Peyer's patch (tissue), 4 donors: ENCODE results near the gene TMEM131L. TPM values are rescaled to one million over a fixed set of nuclear protein-coding genes. Genes with fewer than 3 reads are reported as not detected.
"Not testable (repeated sequence)": the region's sequence is repeated elsewhere in the genome, so short reads cannot be mapped to it uniquely, and the experiment has no call there.

Experiments
- DNase-seq, 3 donors: peaks; one replicate each; pipeline ENCODE4 v3.0.0-alpha.2; 2017 to 2019
- H3K27ac ChIP-seq, 4 donors: fragments of 200-600 bp; sonication (generic); one replicate each; pipeline ENCODE4 v1.5.1; 2016 to 2019
- H3K27me3 ChIP-seq, 2 donors: fragments of 200-600 bp; sonication (generic); one replicate each; pipeline ENCODE4 v1.5.1; 2019
- H3K36me3 ChIP-seq, 3 donors: fragments of 200-600 bp; sonication (generic); one replicate each; pipeline ENCODE4 v1.5.1; 2016 to 2019
- H3K4me1 ChIP-seq, 4 donors: fragments of 200-600 bp; sonication (generic); one replicate each; pipeline ENCODE4 v1.5.1; 2016 to 2019
- H3K4me3 ChIP-seq, 4 donors: fragments of 200-600 bp; sonication (generic); 1 replicate in 3 of 4; 2 replicates in 1 of 4; pipeline ENCODE4 v1.5.1; 2016 to 2019; ENCODE audit warnings: mild to moderate bottlenecking in 1 of 4
- H3K9me3 ChIP-seq, 4 donors: fragments of 200-600 bp; sonication (generic); one replicate each; pipeline ENCODE4 v1.5.1; 2016 to 2019; ENCODE audit warnings: mild to moderate bottlenecking in 1 of 4
- CTCF ChIP-seq, 6 experiments: fragments of 450-650 bp in 4 of 6; fragments of 200-600 bp in 2 of 6; sonication (generic) in 1 of 6; IDR thresholded peaks; one replicate each; pipeline ENCODE4 v1.5.1; 2017 to 2019; ENCODE audit warnings: antibody characterized with exemption in 6 of 6, mild to moderate bottlenecking in 3 of 6, moderate library complexity in 1 of 6
- POLR2A ChIP-seq, 2 donors: fragments of 450-650 bp; IDR thresholded peaks; one replicate each; pipeline ENCODE4 v1.5.1; 2017; ENCODE audit warnings: antibody characterized with exemption in 2 of 2, mild to moderate bottlenecking in 2 of 2, moderate library complexity in 2 of 2
- total RNA-seq, 4 donors: library from RNA; depleted of rRNA; stranded (reverse); fragments of >200 nt; gene quantifications; one replicate each; pipeline ENCODE4 v1.1.0, GENCODE V29; 2016

The TMEM131L gene
- total RNA-seq, 4 donors from 2014 or later, result 5.2 to 54.5 (median 7.0) TPM

DNA sequence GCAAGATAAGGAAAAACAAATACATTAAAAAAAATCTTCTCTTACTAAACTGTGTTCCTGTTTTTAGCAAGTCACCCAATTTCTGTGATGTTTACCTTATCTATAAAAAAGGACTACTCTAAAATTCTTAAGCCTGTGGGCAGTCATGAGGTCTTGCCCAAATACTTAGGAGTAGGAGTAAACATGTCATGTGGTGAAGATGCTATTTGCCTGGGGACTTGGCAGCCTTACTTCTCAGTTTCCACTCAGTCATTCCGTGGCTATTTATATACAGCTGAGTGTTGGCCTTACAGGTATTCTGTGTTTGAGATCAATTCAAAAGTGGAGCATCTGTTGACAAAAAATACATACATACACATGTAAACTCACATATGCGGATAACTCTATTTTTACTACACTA lies 128.1 kb downstream of the TMEM131L start:
- no peaks in the 10 kb centered on the region for H3K9me3 ChIP-seq
- H3K4me3 ChIP-seq, result no peak overlapping the region
- H3K27me3 ChIP-seq, result no peaks in the 10 kb centered on the region
- H3K4me1 ChIP-seq, result no peaks in the 10 kb centered on the region
- no peak for DNase-seq
- H3K27ac ChIP-seq, result no peak overlapping the region
- no peak for TF ChIP-seq CTCF (IDR thresholded peaks at IDR 0.05)
- no peak for TF ChIP-seq POLR2A (IDR thresholded peaks at IDR 0.05)
- H3K36me3 ChIP-seq, result peaks cover 0 to 23% (median 3%) of the 10 kb centered on the region in 3 donors

DNA sequence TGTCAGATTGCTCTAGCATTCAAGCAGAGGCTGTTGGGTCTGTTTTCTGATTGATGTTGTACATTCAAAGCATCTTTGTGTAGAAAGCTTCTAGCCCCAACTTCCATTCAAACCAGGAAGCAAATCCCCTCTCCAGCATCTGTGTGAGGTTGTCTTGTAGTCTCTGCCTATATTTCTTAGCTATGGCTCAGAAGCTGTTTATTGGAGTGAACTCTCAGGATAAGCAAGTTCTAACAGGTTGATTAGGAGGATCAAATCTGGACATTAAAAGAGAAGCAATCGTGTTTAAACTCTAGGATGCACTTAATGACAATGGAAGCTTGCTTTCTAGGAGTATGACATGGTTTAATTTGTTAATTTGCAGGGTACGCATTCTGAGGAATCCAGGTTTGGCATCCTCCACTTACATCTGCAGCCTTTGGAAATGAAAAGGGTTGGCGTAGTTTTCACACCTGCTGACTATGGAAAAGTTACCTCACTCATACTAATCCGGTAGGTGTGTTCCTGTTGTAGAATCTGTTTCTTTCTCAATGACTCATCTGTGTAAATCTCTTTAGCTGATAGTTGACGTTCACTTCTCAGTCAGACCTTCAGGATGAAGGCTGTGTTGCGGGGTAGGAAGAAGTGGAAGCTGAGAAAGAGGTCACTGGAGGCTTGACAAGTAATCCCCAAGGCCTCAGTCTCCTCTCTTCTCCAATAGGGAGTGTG lies 129.9 kb downstream of the TMEM131L start:
- H3K27ac ChIP-seq, result no peak overlapping the region
- no peaks in the 10 kb centered on the region for H3K4me1 ChIP-seq
- H3K27me3 ChIP-seq, result no peaks in the 10 kb centered on the region
- peaks cover 0 to 24% (median 3%) of the 10 kb centered on the region in 3 donors for H3K36me3 ChIP-seq
- no peak overlapping the region for H3K4me3 ChIP-seq
- no peak for DNase-seq
- H3K9me3 ChIP-seq, result no peaks in the 10 kb centered on the region
- no peak for TF ChIP-seq POLR2A (IDR thresholded peaks at IDR 0.05)
- TF ChIP-seq CTCF (IDR thresholded peaks at IDR 0.05), result no peak

DNA sequence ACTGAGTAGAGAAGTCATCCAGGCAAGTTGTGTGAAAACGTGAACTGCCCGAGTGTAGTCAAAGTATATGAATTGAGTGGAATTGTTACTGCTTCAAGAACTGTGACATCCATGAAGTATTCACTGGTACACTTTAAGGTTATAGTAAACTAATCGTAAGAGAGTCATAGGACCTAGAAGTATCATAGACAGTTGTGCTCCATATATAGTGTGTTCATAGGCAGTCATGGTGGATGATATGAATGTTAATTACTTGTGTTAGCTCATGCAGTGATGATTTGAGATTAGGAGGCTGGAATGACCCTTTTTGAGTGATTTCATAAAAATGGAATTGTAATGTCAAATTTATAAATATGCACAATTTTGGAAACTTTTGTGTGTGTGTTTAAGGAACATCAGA lies 136.6 kb downstream of the TMEM131L start:
- H3K27ac ChIP-seq, result no peak overlapping the region
- no peaks in the 10 kb centered on the region for H3K27me3 ChIP-seq
- peaks cover 0 to 42% (median 3%) of the 10 kb centered on the region in 3 donors for H3K36me3 ChIP-seq
- no peaks in the 10 kb centered on the region for H3K4me1 ChIP-seq
- no peaks in the 10 kb centered on the region for H3K9me3 ChIP-seq
- no peak for DNase-seq
- H3K4me3 ChIP-seq, result no peak overlapping the region
- no peak for TF ChIP-seq CTCF (IDR thresholded peaks at IDR 0.05)
- no peak for TF ChIP-seq POLR2A (IDR thresholded peaks at IDR 0.05)

- H3K4me3 ChIP-seq, result no peak overlapping the region
- no peaks in the 10 kb centered on the region for H3K27me3 ChIP-seq
- no peak overlapping the region for H3K27ac ChIP-seq
- TF ChIP-seq POLR2A (IDR thresholded peaks at IDR 0.05) (no peak), CTCF (IDR thresholded peaks at IDR 0.05) (no peak)
- H3K9me3 ChIP-seq, result no peaks in the 10 kb centered on the region
- no peaks in the 10 kb centered on the region for H3K4me1 ChIP-seq
- H3K36me3 ChIP-seq, result peaks cover 0 to 42% (median 3%) of the 10 kb centered on the region in 3 donors
- DNase-seq, result no peak
Observed at GRCh38 chr4:153603258-153603657, 137.1 kb downstream of the TMEM131L start.

DNA sequence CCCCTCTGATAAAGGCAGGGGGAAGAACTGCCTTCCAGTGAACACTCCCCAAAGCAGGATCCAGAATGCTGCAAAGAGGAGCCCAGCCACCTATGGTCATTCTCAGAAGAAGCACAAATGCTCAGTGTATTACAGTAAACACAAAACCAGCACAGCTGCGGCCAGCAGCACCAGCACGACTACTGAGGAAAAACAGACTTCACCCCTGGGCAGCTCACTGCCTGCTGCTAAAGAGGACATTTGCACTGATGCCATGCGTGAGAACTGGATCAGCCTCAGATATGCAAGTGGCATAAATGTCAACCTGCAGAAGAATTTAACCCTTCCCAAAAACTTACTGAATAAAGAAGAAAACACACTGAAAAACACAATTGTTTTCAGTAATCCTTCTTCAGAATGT lies 137.7 kb downstream of the TMEM131L start:
- H3K4me3 ChIP-seq, result no peak overlapping the region

GRCh38 chr4:153609070-153609469 lies 142.9 kb downstream of the TMEM131L start:
- H3K27ac ChIP-seq, DNase-seq, H3K4me3 ChIP-seq, H3K4me1 ChIP-seq, H3K27me3 ChIP-seq, H3K9me3 ChIP-seq: not testable (repeated sequence)
- peaks cover 0 to 25% (median 0%) of the 10 kb centered on the region in 3 donors for H3K36me3 ChIP-seq

More for the DNA sequence above, 137.7 kb downstream of the TMEM131L start:
- no peak overlapping the region for H3K27ac ChIP-seq
- TF ChIP-seq CTCF (IDR thresholded peaks at IDR 0.05) (no peak), POLR2A (IDR thresholded peaks at IDR 0.05) (no peak)
- H3K36me3 ChIP-seq, result peaks cover 0 to 39% (median 2%) of the 10 kb centered on the region in 3 donors
- no peaks in the 10 kb centered on the region for H3K27me3 ChIP-seq
- H3K4me1 ChIP-seq, result no peaks in the 10 kb centered on the region
- DNase-seq, result no peak
- H3K9me3 ChIP-seq, result no peaks in the 10 kb centered on the region
